A673 (cell line): ENCODE results near the gene RESF1.

Source experiments
- EZH2 ChIP-seq: fragments of 200-600 bp; sonication (generic); IDR thresholded peaks from 2 replicates; pipeline ENCODE4 v1.6.1; 2017; ENCODE audit warnings: borderline replicate concordance, low read depth, mild to moderate bottlenecking, mixed read lengths, antibody characterized with exemption, low read length; ENCODE audit not compliant: poor library complexity, severe bottlenecking
- TF ChIP-seq, protein P1 (sequence below): fragments of 300-800, 200-600 bp; sonication (generic); conservative IDR thresholded peaks from 2 replicates; pipeline ENCODE4 v1.5.1; 2017; ENCODE audit warnings: low read depth, mild to moderate bottlenecking, antibody characterized with exemption, low read length, moderate library complexity, mixed read lengths

DNA sequence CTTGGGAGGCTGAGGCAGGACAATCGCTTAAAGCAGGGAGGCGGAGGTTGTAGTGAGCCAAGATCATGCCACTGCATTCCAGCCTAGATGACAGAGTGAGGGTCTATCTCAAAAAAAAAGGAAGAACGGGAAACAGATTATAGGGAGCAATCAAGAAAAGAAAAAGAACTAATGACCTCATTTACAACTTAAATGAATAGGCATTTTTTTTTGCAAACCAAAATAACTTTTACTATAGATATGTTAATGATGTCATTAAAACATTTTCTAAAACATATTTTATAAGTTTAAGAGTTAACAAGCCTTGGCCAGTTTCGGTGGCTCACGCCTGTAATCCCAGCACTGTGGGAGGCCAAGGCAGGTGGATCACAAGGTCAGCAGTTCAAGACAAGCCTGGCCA, 6.8 kb upstream of the RESF1 start:
- TF ChIP-seq, protein P1, sequence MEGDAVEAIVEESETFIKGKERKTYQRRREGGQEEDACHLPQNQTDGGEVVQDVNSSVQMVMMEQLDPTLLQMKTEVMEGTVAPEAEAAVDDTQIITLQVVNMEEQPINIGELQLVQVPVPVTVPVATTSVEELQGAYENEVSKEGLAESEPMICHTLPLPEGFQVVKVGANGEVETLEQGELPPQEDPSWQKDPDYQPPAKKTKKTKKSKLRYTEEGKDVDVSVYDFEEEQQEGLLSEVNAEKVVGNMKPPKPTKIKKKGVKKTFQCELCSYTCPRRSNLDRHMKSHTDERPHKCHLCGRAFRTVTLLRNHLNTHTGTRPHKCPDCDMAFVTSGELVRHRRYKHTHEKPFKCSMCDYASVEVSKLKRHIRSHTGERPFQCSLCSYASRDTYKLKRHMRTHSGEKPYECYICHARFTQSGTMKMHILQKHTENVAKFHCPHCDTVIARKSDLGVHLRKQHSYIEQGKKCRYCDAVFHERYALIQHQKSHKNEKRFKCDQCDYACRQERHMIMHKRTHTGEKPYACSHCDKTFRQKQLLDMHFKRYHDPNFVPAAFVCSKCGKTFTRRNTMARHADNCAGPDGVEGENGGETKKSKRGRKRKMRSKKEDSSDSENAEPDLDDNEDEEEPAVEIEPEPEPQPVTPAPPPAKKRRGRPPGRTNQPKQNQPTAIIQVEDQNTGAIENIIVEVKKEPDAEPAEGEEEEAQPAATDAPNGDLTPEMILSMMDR, result no peak
- no peak for TF ChIP-seq EZH2
